Activated T-helper 1 cell treated with anti-CD3 and anti-CD28 coated beads, Interleukin-2, amount 50 U/mL, for 16 hours (primary cell): ENCODE data around the gene NAV1.
A peak's percentile ranks its signal among the peaks of the same experiment; 100 is the strongest.
"Not testable (repeated sequence)": the region's sequence is repeated elsewhere in the genome, so short reads cannot be mapped to it uniquely, and the experiment has no call there.

Experiments used
- DNase-seq, 2 donors: peaks; one replicate each; pipeline ENCODE4 v3.0.0-alpha.2; 2020; ENCODE audit warnings: low read depth in 1 of 2, low spot score in 1 of 2

NAV1 gene

GRCh38 chr1:201504179-201504631, 34.7 kb upstream of the NAV1 start:
- no peak for DNase-seq

DNA sequence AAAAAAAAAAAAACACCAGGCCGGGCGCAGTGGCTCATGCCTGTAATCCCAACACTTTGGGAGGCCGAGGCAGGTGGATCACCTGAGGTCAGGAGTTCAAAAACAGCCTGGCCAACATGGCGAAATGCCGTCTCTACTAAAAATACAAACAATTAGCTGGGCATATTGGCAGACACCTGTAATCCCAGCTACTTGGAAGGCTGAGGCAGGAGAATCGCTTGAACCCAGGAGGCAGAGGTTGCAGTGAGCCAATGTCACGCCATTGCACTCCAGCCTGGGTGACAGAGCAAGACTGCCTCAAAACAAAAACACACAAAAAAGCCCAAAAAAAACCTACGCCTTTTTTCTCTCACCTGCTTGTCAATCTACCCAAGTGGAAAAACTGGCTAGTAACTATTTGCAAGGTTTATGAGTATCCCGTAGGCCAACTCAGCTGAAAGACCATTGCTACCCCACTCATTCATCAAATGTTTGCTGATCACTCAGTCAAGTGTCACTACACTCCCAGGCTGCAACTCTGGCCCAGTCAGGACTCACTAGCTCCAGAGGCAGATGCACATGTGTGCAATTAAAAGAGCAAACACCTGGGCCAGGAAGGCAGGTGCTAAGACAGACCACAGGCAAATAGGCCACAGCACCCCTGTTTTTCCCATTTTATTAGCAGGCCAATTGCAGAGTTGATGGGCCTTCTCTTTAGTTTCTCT, 34.0 kb upstream of the NAV1 start:
- no peak for DNase-seq

- DNase-seq = no peak
These were observed 33.4 kb upstream of the NAV1 start for GRCh38 chr1:201505503-201505890.

GRCh38 chr1:201506092-201506491, 32.8 kb upstream of the NAV1 start:
- no peak for DNase-seq

DNA sequence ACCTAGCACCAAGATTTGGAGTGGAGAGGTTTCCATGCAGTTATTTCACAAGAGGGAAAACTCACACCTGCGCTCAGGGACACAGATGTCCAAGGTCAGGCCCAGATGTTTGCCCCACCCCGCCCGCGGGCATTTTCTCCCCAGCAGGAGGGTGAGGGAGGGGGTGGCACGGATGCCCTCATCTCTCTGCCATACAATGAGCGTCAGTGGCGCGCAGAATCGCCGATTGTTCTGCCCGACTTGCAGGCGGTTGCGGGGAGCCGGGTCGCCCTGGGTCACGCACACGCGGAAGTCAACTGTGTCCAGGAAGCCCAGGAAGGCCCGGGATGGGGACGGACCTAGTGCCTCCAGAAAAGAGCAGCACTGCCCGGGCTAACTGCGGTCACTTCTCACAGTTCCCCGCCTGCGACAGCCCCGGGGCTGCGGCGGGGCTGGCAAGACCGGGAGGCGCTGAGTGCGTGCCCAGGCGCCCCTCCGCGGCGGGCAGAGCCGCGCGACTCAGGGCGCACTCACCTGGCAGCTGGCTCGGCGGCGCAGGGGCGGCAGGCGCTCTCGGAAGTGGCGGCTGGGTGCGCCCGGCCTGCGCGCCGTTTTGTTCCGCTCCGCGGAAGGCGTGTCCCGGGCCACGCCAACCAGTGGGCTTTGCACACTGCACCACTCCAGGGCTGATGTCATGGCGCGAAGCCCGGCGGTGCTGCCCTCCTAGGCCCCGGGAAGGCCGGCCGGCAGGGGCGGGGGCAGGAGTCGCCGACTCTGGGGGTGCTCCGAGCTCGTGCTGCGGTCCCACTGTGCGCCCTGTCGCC, 32.2 kb upstream of the NAV1 start, which contains the start of gene CSRP1:
Gene CSRP1 (minus strand): TSS at position 567 of the 803 bp plus-strand sequence. CDS start 10,820 bp downstream, outside the sequence.
- DNase-seq = peak; percentile 56 to 71

- DNase-seq = no peak
These were observed 31.6 kb upstream of the NAV1 start for GRCh38 chr1:201507360-201507675.

GRCh38 chr1:201508809-201509208, 30.1 kb upstream of the NAV1 start:
- no peak for DNase-seq

- no peak for DNase-seq
These were observed 29.1 kb upstream of the NAV1 start for GRCh38 chr1:201509601-201510374.

DNA sequence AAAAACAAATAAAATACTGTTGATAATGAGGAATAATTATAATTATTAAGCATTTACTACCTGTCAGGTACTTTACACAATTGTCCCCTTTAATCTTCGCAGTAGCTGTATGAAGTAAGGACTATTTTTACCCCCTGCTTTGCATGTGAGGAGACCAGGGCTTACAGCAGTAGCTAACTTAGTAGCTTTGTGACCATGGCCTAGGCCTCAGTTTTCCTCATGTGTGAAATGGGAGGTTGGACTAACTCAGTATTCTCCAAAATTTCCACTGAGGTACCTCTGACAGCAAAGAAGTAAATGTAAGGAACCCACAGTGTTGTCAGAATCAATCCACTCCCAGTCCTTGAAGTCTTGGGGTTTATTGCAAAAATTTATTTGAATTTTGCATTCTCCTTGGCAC, 28.2 kb upstream of the NAV1 start:
- no peak for DNase-seq

DNA sequence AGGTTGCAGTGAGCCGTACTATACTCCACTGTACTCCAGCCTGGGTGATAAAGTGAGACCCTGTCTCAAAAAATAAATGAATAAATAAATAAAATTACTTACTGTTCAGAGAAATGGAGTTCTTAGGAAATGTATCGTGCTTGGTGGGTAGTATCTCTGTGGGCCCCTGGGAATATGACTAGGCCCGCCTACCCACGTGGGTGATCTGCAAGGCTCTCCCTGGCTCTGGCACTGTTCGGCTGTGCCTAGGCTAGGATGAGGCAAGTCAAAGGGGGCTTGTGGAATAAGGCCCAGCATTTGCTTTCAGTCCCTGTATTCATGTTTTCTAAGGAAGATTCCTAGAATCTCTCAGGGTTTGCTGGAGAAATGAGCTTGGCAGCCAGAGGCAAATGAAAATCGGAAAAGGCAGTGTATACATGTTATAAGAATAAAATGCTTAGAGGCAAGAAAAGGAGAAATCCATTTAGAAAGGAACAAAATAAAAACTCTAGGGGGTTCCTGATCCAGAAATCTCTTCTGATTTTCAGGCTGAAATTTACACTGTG, 27.5 kb upstream of the NAV1 start:
- DNase-seq = no peak

- no peak for DNase-seq
These were observed 26.9 kb upstream of the NAV1 start for GRCh38 chr1:201511941-201512539.

DNA sequence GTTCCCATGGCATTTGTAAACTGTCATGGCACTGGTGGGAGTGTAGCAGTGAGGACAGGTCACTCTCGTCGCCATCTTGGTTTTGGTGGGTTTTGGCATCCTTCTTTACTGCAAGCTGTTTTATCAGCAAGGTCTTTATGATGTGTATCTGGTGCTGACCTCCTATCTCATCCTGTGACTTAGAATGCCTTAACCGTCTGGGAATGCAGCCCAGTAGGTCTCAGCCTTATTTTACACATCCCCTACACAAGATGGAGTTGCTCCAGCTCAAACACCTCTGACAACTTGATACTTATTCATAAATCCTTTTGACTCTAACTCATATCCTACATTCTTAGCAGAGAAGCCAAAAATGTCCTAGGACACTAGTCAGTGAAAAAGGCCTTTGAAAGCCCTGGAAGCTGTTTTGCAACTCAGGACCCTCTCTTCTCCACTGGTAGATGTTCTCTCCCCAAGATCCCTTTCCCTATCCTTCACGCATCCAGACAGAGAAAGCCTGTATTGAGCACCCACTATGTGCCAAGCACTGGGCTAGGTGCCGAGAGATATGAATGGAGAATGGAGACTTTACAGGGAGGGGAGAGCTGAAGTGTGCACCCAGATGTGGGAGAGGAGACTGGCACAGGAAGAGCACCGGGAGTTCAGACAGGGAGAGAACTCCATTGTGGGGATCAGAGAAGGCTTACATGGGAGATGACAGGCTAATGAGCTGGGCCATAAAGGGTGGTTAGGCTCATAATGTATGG, 25.3 kb upstream of the NAV1 start:
- no peak for DNase-seq

DNA sequence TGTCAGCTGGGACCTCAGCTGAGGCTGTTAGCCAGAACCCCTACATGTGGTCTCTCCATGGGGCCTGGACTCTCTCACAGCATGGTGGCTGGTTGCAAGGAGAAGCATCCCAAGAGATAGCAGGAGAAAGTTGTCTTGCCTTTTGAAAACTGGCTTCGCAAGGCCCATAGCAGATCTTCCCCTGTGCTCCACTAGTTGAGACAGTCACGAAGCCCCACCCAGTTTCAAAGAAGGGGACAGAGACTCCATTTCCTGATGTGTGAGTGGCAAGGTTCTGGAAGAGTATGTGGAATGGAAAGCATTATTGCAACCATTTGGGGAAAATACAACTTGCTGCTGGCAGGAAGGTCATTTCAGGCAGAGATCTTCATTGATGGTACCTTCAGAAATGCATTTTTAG, 24.5 kb upstream of the NAV1 start:
- no peak for DNase-seq

- no peak for DNase-seq
These were observed 23.7 kb upstream of the NAV1 start for GRCh38 chr1:201515062-201515750.

GRCh38 chr1:201515895-201516294, 23.0 kb upstream of the NAV1 start:
- no peak for DNase-seq

DNA sequence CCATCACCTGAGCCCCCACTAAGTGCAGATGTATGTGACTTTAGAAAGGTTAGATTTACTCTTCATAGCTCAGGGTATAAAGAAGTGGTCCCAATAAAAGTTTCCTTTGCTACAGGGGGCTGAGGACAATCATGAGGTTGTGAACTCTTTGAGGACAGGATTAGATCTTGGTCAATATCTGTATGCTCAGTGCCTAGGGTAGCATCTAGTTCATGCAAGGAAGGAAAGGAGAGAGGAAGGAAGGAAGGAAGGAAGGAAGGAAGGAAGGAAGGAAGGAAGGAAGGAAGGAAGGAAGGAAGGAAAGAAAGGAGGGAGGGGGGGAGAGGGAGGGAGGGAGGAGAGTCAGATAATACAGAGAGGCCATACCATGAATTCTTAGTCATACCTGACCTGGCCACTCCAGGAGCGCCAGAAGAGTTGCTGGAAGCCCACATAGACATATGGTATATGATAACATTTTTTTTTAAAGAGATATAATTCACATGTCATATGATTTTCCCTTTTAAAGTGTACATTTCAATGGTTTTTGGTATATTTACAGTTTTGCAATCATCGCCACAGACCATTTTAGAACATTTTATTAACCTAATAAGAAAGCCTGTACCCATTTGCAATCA, 22.3 kb upstream of the NAV1 start:
- DNase-seq = no peak

DNA sequence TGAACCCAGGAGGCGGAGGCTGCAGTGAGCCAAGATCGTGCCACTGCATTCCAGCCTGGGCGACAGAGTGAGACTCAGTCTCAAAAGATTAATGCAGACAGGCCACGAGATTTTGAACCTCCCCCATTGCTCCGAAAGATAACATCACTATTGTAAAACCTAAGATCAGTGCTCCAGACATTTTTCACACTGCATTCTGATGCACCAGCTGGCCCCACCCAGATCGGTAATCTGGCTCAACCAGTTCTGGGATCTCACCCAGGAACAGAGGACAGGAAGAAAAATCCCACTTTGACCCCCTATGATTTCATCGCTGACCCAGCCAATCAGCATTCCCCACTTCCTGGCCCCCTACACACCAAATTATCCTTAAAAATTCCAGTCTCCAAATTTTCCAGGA, 21.3 kb upstream of the NAV1 start:
- no peak for DNase-seq

DNA sequence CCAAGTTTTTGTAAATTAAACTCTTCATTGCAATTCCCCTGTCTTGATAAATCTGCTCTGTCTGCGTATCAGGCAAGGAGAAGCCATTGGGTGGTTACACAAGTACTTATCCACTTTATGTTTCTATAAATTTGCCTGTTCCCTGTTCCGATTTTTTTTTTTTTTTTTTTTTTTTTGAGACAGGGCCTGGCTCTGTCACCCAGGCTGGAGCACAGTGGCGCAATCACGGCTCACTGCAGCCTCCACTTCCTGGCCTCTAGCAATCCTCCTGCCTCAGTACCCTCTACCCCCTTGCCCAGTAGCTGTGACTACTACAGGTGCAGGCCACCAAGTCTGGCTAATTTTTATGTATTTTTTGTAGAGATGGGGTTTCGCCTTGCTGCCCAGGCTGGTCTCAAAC, 20.9 kb upstream of the NAV1 start:
- DNase-seq = no peak

GRCh38 chr1:201520046-201520575, 18.8 kb upstream of the NAV1 start:
- not testable (repeated sequence) for DNase-seq
